ENCODE results near the gene EIF3A. TPM values are rescaled to one million over a fixed set of nuclear protein-coding genes. Genes with fewer than 3 reads are reported as not detected.
A peak's percentile ranks its signal among the peaks of the same experiment; 100 is the strongest.

The EIF3A gene
- total and polyA plus RNA-seq, 2 of the 8 experiments (the other 6 are each of a cell fraction or from before 2014, with no cell fraction given) = 26.8 to 209 TPM

DNA sequence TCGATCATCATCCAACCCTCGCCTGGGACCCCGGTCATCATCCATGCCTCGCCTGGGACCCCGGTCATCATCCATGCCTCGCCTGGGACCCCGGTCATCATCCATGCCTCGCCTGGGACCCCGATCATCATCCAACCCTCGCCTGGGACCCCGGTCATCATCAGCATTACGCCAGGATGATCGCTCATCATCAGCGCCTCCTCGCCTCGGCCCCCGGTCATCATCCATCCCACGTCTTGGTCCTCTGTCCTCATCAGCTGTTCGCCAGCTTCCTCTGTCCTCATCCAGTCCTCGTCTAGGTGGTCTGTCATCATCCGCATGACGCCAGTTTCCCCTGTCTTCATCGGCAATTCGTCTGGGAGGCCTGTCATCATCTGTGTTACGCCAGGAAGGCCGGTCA lies 38.4 kb downstream of the EIF3A start:
- H3K9me3 ChIP-seq (ENCODE audit: insufficient read depth in 2 of 2, low read depth in 1 of 2, low read length in 1 of 2) = no peaks in the 10 kb centered on the region
- no peak for FAIRE-seq
- CTCF ChIA-PET (ENCODE audit: partially characterized antibody) = no interaction called here

More for the DNA sequence above, 38.4 kb downstream of the EIF3A start:
- H3K27ac ChIP-seq (ENCODE audit: low read depth, low read length) = no peak overlapping the region
- 0 out of 2 replicates have a peak, but pooled peaks cover 6% of the 10 kb centered on the region for H3K79me1 ChIP-seq (ENCODE audit: low read depth, low read length)
- H2BK12ac ChIP-seq (ENCODE audit: low read depth, low read length) = no peak overlapping the region
- H4K8ac ChIP-seq (ENCODE audit: extremely low read depth, insufficient read depth, low read length) = no peak overlapping the region
- no peak overlapping the region for H2BK5ac ChIP-seq (ENCODE audit: low read depth, low read length)
- H4K20me1 ChIP-seq (replicated peaks in 1 of 2; ENCODE audit: control insufficient read depth in 1 of 2, insufficient read depth in 2 of 2, low read length in 2 of 2) = peaks cover 16 to 18% of the 10 kb centered on the region in 2 experiments
- H3K36me3 ChIP-seq (ENCODE audit: control insufficient read depth in 2 of 4, insufficient read depth in 4 of 4, low read length in 3 of 4) = peaks cover 63 to 100% (median 85%) of the 10 kb centered on the region in 4 experiments
- H2BK120ac ChIP-seq (replicated peaks; ENCODE audit: low read depth, low read length) = no peak overlapping the region
- H2BK15ac ChIP-seq (ENCODE audit: low read length) = no peak overlapping the region
- H3K56ac ChIP-seq (replicated peaks; ENCODE audit: insufficient read length, low read depth, low read length) = no peak overlapping the region
- no peak overlapping the region for H4K91ac ChIP-seq (replicated peaks; ENCODE audit: insufficient read length, low read length)
- no peak overlapping the region for H4K5ac ChIP-seq (ENCODE audit: insufficient read length, low read depth, low read length)
- H3K79me2 ChIP-seq (ENCODE audit: control insufficient read depth in 1 of 2, insufficient read depth in 2 of 2, low read length in 2 of 2) = peaks cover 0 to 59% of the 10 kb centered on the region in 2 experiments; a peak in 2 of 4 replicates
- no peaks in the 10 kb centered on the region for H3K27me3 ChIP-seq (replicated peaks in 1 of 4; ENCODE audit: control insufficient read depth in 3 of 4, extremely low read depth in 1 of 4, insufficient read depth in 3 of 4, low read length in 3 of 4)
- H3K4me3 ChIP-seq (ENCODE audit: extremely low read depth in 1 of 4, insufficient read depth in 2 of 4, low read depth in 3 of 4, low read length in 4 of 4) = no peak overlapping the region
- no peak overlapping the region for H3K14ac ChIP-seq (ENCODE audit: insufficient read length)
- POLR2A ChIA-PET (ENCODE audit: partially characterized antibody) = no interaction called here
- no peaks in the 10 kb centered on the region for H3K4me1 ChIP-seq (replicated peaks in 1 of 4; ENCODE audit: control insufficient read depth in 3 of 4, insufficient read depth in 4 of 4, low read length in 3 of 4)
- no peak overlapping the region for H2BK20ac ChIP-seq (ENCODE audit: low read length)
- no peak overlapping the region; the same call in 1 of the 2 replicates for H3K18ac ChIP-seq (ENCODE audit: extremely low read depth, low read length)
- H3K9ac ChIP-seq (replicated peaks in 1 of 4; ENCODE audit: extremely low read depth in 1 of 4, low read depth in 3 of 4, low read length in 3 of 4) = no peak overlapping the region
- no peak overlapping the region for H3K4me2 ChIP-seq (ENCODE audit: insufficient read depth in 1 of 2, low read depth in 2 of 2, low read length in 2 of 2)
- DNase-seq (ENCODE audit: low read depth in 1 of 2, low spot score in 2 of 2) = no peak
- no peak overlapping the region for H2AFZ ChIP-seq (ENCODE audit: low read length)
- no peak overlapping the region for H2AK5ac ChIP-seq (ENCODE audit: low read depth, low read length)
- no peak overlapping the region for H3K23ac ChIP-seq (ENCODE audit: insufficient read length)
- TF ChIP-seq POLR2AphosphoS5 (IDR thresholded peaks at IDR 0.05; ENCODE audit: low read depth, low read length) = peak; percentile 24; the same call in 1 of the 2 replicates
- TF ChIP-seq, protein P1, sequence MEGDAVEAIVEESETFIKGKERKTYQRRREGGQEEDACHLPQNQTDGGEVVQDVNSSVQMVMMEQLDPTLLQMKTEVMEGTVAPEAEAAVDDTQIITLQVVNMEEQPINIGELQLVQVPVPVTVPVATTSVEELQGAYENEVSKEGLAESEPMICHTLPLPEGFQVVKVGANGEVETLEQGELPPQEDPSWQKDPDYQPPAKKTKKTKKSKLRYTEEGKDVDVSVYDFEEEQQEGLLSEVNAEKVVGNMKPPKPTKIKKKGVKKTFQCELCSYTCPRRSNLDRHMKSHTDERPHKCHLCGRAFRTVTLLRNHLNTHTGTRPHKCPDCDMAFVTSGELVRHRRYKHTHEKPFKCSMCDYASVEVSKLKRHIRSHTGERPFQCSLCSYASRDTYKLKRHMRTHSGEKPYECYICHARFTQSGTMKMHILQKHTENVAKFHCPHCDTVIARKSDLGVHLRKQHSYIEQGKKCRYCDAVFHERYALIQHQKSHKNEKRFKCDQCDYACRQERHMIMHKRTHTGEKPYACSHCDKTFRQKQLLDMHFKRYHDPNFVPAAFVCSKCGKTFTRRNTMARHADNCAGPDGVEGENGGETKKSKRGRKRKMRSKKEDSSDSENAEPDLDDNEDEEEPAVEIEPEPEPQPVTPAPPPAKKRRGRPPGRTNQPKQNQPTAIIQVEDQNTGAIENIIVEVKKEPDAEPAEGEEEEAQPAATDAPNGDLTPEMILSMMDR (IDR thresholded peaks at IDR 0.05; ENCODE audit: control extremely low read depth in 1 of 3, insufficient read depth in 1 of 3, low read depth in 1 of 3, low read length in 3 of 3) = no peak
- WGBS, 2 experiments (ENCODE audit: extremely low coverage in 1 of 2, insufficient coverage in 1 of 2, insufficient read length in 1 of 2, insufficient replicate concordance in 2 of 2, low coverage in 1 of 2, low lambda C conversion rate in 2 of 2, missing lambda C conversion rate in 1 of 2) = 91% methylated on average over 23 of the region's 26 CpGs; no CpG with 5 or more reads in 1 of the 2 experiments
- no peaks in the 10 kb centered on the region for H3K23me2 ChIP-seq (ENCODE audit: low read depth, low read length)
- no peak overlapping the region for H3K4ac ChIP-seq (replicated peaks; ENCODE audit: insufficient read length, low read depth, low read length)
